SKM-1 (cell line): Measurements from ENCODE around the gene ARFGAP1.

Experiments used
- DNase-seq: peaks from one replicate; lab custom pipeline; 2025; ENCODE audit not compliant: unreplicated experiment; lab: John Stamatoyannopoulos, UW

The ARFGAP1 gene

DNA sequence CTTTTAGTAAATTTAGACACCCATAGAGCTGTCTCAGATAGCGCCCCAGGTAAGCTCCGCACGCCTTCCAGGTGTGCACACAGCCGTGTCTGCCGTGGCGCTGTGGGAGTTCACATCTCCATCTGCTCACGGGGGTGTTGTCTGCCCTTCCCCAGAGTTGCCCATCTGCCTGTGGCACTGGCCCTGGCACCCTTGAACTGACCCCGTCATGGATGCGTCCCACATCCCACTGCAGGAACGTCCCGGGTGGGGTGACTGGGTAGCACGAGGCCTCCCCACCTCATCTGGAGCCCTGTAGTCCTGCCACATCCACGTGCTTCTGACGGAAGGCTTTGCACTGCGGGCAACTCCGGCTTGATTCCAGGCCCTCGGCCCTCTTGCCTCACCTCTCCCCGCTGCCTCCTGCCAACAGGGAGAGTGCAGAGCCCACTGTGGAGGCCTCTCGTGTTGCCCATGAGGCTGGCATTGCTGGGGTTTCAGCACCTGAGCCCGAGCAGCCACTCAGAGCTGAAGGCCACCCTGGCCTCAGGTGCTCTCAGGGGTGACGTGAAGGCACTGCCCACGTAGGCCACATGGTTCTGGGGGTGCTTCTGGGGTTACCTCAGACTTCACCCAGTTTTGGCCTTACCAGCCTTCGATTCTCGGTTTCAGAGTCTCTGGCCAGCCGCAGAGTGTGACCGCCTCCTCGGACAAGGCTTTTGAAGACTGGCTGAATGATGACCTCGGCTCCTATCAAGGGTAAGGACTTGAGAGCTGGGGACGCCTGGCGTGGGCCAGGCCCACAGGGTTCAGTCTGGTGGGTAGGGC lies 5.1 kb downstream of the ARFGAP1 start:
- no peak for DNase-seq

DNA sequence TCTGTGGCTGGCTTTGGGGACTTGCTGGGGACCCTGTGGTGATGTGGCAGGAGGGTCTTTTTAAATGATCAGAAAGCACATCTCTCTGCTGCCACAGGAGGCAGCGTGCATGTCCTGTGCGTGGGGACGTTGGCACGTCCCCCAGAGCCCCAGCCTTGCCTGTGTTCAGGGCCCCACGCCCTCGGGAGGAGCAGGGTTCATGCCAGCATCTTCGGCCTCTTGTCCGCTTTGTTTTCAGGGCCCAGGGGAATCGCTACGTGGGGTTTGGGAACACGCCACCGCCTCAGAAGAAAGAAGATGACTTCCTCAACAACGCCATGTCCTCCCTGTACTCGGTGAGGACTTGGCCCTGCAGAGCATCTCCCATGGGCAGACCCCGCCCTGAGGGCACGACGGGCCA lies 6.0 kb downstream of the ARFGAP1 start:
- DNase-seq: no peak

DNA sequence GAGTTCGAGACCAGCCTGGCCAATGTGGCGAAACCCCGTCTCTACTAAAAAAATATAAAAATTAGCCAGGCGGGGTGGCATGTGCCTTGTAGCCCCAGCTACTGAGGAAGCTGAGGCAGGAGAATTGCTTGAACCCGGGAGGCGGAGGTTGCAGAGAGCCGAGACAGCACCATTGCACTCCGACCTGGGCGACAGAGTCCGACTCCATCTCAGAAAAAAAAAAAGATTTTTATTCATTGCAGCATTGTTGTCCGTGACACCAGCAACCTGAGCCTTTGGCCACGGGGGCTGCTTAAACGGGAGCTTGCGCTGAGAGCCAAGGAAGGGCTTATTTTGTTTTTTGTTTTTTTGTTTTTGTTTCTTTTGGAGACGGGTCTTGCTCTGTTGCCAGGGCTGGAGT lies 7.3 kb downstream of the ARFGAP1 start:
- no peak for DNase-seq

DNA sequence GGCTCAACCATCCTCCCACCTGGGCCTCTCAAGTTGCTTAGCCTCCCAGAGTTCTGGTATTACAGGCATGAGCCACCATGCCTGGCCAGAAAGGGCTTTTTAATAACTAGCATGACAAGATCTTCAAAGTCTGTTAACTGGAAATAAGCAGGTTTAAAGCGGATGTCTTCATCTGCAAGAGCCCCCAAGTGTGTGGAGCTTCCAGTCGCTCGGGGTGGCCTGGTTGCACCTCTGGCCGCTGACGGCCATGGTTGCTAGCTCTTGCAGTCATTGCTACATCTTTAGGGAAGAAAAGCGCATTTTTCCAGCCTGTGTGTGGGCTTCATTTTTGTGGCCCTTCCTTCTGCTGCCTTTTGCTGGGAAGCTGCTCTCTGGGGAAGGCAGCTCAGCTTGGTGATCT lies 7.8 kb downstream of the ARFGAP1 start:
- DNase-seq: no peak

GRCh38 chr20:63280929-63281545 lies 8.4 kb downstream of the ARFGAP1 start:
- DNase-seq: no peak

DNA sequence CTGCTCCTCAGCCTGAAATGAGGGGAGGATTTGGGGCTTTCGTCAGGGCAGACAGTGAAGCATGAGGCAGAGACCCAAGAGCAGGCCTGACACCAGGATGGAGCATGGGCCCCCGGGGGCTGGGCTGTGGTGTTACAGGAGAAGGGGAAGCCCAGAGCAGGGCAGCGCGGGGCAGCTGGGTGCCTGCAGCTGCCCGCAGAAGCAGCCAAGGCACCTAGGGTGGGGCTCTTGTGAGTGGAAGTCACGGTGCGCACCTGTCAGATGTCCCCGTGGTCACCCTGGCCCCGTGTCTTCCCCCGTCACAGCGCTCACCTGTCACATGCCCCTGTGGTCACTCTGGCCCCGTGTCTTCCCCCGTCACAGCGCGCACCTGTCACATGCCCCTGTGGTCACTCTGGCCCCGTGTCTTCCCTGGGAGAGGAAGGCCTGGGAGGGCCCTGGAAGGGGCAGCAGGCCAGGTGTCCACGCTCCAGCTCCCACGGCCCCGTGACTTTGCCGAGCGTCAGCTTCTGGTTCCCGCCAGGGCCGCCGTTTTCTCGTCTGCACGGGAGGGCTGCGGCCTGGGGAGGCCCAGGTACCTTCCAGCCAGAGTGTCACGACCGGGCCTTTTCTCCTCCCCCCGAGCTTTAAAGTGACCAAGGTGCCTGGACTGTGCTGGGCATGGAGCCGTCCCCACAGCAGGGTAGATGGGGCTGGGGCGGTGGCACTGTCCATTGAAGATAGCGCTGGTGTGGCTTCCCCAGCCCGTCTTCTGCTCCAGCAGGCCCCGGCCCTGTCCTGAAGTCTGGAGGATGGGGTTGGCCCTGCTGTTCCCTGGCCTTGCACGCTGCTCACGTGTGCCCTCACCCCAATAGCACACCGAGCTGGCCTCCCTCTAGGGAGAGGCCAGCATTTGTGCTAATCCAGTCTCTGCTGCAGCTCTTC lies 9.4 kb downstream of the ARFGAP1 start:
- DNase-seq: no peak

- no peak for DNase-seq
Observed at GRCh38 chr20:63282946-63283345, 10.3 kb downstream of the ARFGAP1 start.

GRCh38 chr20:63283397-63284082 lies 10.9 kb downstream of the ARFGAP1 start:
- DNase-seq: no peak

- DNase-seq: no peak
Observed at GRCh38 chr20:63284083-63284440, 11.4 kb downstream of the ARFGAP1 start.

GRCh38 chr20:63284544-63284949 lies 11.9 kb downstream of the ARFGAP1 start:
- DNase-seq: no peak

DNA sequence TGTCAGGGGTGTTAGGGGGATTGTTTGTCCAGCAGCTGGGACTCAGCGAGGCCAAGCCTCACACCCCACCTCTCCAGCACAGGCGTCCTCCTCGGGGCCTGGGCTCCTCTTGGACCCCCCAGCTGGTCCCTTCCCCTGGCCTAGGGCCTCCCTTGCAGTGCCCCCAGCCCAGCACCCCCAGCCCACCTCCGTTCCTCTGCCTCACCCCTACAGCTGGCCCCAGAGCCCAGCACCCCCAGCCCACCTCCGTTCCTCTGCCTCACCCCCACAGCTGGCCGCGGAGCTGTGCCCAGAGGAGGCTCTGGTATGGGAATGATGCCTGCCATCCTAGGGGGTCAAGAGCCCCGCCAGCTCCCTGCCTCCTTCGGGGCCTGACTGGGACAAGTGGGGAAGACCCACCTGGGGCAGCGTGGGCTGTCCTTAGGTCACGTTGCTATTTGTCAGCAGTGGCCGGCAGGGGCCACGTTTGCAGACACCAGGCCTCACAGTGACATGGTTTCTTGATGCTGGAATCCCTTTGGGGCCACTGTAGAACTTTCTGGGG lies 12.4 kb downstream of the ARFGAP1 start:
- DNase-seq: no peak

GRCh38 chr20:63285636-63286615 lies 13.3 kb downstream of the ARFGAP1 start:
- no peak for DNase-seq

- no peak for DNase-seq
Observed at GRCh38 chr20:63286781-63287696, 14.4 kb downstream of the ARFGAP1 start.

- DNase-seq: no peak
Observed at GRCh38 chr20:63287697-63288580, 15.3 kb downstream of the ARFGAP1 start.

GRCh38 chr20:63288581-63289251 lies 16.1 kb downstream of the ARFGAP1 start:
- no peak for DNase-seq

DNA sequence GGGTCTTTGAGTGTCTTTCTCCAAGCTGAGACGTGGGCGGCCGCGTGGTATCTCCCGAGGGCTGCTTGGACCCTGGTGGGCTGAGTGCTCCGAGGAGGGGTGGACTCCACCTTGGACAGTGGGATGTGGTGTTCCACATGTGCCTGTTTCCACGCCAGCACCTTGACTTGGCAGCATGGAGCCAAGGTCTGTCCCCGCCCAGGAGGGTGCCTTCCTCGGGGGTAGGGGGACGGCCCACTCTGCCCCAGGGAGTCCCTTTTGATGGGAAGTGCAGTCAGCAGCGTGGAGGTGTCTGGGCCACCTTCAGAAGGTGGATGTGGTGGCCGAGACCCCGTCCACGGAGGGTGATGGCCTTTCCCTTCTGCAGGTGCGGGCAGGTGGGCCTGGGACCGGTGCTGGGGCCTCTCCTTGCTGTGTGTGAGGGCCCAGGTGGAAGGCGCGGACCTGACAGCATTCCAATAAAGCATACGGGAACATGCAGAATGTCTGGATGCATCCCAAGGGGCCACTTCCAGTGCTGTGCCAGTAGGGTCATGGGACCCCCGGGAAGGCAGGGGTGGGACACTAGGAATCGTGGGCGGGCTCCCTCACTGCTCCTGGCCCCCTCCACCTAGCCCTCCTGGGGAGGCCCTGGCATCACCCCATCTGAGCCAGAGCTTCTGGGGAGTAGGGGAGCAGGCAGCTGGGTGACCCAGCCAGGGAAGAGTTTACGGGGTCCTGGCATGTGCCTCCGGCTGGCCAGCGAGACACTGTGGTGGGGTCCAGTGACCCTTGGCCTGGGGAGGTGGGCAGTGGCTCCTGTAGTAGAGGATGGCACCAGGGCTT lies 16.9 kb downstream of the ARFGAP1 start:
- no peak for DNase-seq
